Spleen (tissue), 11 donors: ENCODE results near the gene PCBD1. TPM values are rescaled to one million over a fixed set of nuclear protein-coding genes. Genes with fewer than 3 reads are reported as not detected.
A peak's percentile ranks its signal among the peaks of the same experiment; 100 is the strongest.

Experiments
- DNase-seq: peaks from one replicate; pipeline ENCODE4 v3.0.0-alpha.2; 2020
- H3K27ac ChIP-seq, 8 donors: fragments of 200-600 bp; sonication (generic) in 7 of 8; 1 replicate in 4 of 8; 2 replicates in 4 of 8; pipeline versions ENCODE4 v1.5.0 to v1.8.0; 2016 to 2021; ENCODE audit warnings: inconsistent platforms in 4 of 8, mild to moderate bottlenecking in 4 of 8, moderate library complexity in 1 of 8
- H3K27me3 ChIP-seq, 7 donors: fragments of 200-600 bp; sonication (generic) in 6 of 7; replicated peaks in 1 of 7; 1 replicate in 4 of 7; 2 replicates in 3 of 7; pipeline versions ENCODE4 v1.5.0 to v1.8.0; 2016 to 2021; ENCODE audit warnings: inconsistent platforms in 3 of 7, mild to moderate bottlenecking in 1 of 7
- H3K36me3 ChIP-seq, 6 donors: fragments of 200-600 bp; sonication (generic) in 5 of 6; 1 replicate in 4 of 6; 2 replicates in 2 of 6; pipeline versions ENCODE4 v1.5.0 to v1.8.0; 2016 to 2021; ENCODE audit warnings: inconsistent platforms in 2 of 6
- H3K4me1 ChIP-seq, 6 donors: fragments of 200-600 bp; sonication (generic) in 5 of 6; 1 replicate in 3 of 6; 2 replicates in 3 of 6; pipeline versions ENCODE4 v1.5.0 to v1.8.0; 2016 to 2021; ENCODE audit warnings: inconsistent platforms in 3 of 6
- H3K4me3 ChIP-seq, 8 donors: fragments of 200-600 bp; sonication (generic) in 7 of 8; 1 replicate in 4 of 8; 2 replicates in 4 of 8; pipeline versions ENCODE4 v1.5.0 to v1.8.0; 2016 to 2021; ENCODE audit warnings: inconsistent platforms in 4 of 8, mild to moderate bottlenecking in 4 of 8, moderate library complexity in 2 of 8
- H3K9me3 ChIP-seq, 8 donors: fragments of 200-600 bp; sonication (generic) in 7 of 8; 1 replicate in 4 of 8; 2 replicates in 4 of 8; pipeline versions ENCODE4 v1.5.0 to v1.8.0; 2016 to 2021; ENCODE audit warnings: inconsistent platforms in 4 of 8
- POLR2A ChIP-seq, 3 donors: fragments of 450-650 bp; IDR thresholded peaks; one replicate each; pipeline ENCODE4 v1.5.1; 2017; ENCODE audit warnings: antibody characterized with exemption in 3 of 3, mild to moderate bottlenecking in 1 of 3
- POLR2AphosphoS5 ChIP-seq, 3 donors: sonication (generic); formaldehyde crosslinking; IDR thresholded peaks; one replicate each; pipeline ENCODE4 v1.5.1; 2017; ENCODE audit warnings: antibody characterized with exemption in 3 of 3
- WGBS, 5 donors: extraction: QIAGEN DNeasy Blood & Tissue Kit in 3 of 5; methylation state at CpG; one replicate each; pipeline versions ENCODE4 v1.1.5 to v1.1.7; 2013 to 2018; 5-methylcytosine and 5-hydroxymethylcytosine counted together
- intact Hi-C: fragments of 100-400 bp; cut with DNase I; formaldehyde crosslinking; loops from one replicate; pipeline ENCODE4 v1.15.0; 2023; ENCODE audit warnings: low total_unique reads
- polyA plus RNA-seq, 3 donors: library from polyadenylated mRNA; stranded (reverse); fragments of 200-250 nt; gene quantifications; one replicate each; pipeline ENCODE4 v1.2.1, GENCODE V29; 2013
- total RNA-seq, 7 donors: library from RNA; depleted of rRNA in 3 of 7; stranded (reverse); fragments of >200 nt in 3 of 7; fragmentation: NEBNext Ultra II Directional in 4 of 7; extraction: Animal tissue kit (Norgen Biotek cat#: 25700) in 4 of 7; gene quantifications; one replicate each; pipeline versions ENCODE4 v1.1.0 to v1.2.1, GENCODE V29; 2016 to 2021
- TF ChIP-seq, protein P1 (sequence below), 11 experiments: fragments of 200-600 bp in 7 of 11; fragments of 450-650 bp in 4 of 11; sonication (generic) in 4 of 11; IDR thresholded peaks in 8 of 11; conservative IDR thresholded peaks in 3 of 11; 1 replicate in 7 of 11; 2 replicates in 4 of 11; pipeline versions ENCODE4 v1.4.0 to v1.8.0; 2016 to 2021; ENCODE audit warnings: antibody characterized with exemption in 11 of 11, inconsistent platforms in 4 of 11, mild to moderate bottlenecking in 1 of 11
- donor health status: healthy with polysubstance abuse.
- donor health status: DM: no; HTN: no; CAD: no; lungs with moderate emphysema.
- donor health status: DM: no; HTN: no; CAD: no.
- donor health status: Bipolar disorder and iron deficiency.
- donor health status: healthy.
- donor health status: DM: no; HTN: no; CAD: no.
- donor health status: DM: yes; HTN: yes; CAD: no.

PCBD1 gene
- total and polyA plus RNA-seq, 10 donors: 24.5 to 45.6 (median 30.7) TPM

DNA sequence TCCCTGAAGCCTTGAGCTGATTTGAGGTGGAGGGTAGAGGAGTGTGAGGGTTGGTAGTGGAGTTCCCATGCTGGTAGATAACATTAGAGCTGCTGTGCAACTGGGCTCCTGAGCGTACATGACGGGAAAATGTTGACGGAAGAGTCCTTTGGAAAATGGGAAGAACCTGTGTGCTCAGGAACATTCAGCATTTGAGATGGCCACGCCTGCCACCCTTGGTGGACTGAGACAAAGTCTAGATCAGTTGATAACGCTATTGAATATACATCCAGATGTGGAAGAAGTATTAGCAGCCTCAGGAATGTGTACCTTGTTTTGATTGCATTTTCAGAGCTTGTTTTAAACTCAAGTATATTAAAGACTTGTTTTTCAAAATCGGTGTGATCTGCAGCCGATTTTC, 16.1 kb downstream of the PCBD1 start:
- H3K36me3 ChIP-seq: peaks cover 0 to 91% (median 40%) of the 10 kb centered on the region in 6 donors
- intact Hi-C loops: no loop called here
- 94 to 99% (median 94%) methylated on average over 7 of the region's 7 CpGs for WGBS, 5 donors
- no peaks in the 10 kb centered on the region for H3K27me3 ChIP-seq
- no peak for TF ChIP-seq POLR2A (IDR thresholded peaks at IDR 0.05)
- TF ChIP-seq, protein P1, sequence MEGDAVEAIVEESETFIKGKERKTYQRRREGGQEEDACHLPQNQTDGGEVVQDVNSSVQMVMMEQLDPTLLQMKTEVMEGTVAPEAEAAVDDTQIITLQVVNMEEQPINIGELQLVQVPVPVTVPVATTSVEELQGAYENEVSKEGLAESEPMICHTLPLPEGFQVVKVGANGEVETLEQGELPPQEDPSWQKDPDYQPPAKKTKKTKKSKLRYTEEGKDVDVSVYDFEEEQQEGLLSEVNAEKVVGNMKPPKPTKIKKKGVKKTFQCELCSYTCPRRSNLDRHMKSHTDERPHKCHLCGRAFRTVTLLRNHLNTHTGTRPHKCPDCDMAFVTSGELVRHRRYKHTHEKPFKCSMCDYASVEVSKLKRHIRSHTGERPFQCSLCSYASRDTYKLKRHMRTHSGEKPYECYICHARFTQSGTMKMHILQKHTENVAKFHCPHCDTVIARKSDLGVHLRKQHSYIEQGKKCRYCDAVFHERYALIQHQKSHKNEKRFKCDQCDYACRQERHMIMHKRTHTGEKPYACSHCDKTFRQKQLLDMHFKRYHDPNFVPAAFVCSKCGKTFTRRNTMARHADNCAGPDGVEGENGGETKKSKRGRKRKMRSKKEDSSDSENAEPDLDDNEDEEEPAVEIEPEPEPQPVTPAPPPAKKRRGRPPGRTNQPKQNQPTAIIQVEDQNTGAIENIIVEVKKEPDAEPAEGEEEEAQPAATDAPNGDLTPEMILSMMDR (IDR thresholded peaks at IDR 0.05 in 8 of 11, conservative IDR thresholded peaks at IDR 0.05 in 3 of 11): no peak
- no peak for TF ChIP-seq POLR2AphosphoS5 (IDR thresholded peaks at IDR 0.05)
- no peak overlapping the region for H3K4me3 ChIP-seq
- no peaks in the 10 kb centered on the region for H3K4me1 ChIP-seq
- no peak for DNase-seq
- H3K27ac ChIP-seq: no peak overlapping the region
- H3K9me3 ChIP-seq: no peaks in the 10 kb centered on the region

DNA sequence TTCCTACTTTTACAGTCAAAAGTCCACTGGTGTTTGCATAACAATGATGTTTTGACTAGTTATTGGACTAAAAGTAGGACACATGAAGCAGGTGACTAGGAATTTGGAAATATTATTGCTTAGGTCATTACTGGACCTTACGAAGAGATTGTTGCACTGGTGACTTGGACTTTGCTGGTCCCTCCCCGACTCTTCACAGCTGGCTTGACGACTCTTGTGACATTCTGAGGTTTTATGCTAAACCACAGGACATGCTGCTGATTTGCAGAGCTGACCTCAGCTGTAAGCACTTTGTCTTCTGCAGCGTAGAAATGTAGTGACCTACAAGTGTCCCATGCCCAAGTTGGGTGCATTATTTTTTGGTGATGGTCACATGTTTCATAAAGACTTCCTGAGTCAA, 21.9 kb downstream of the PCBD1 start:
- Histone ChIP-seq H3K36me3 (peaks cover 0 to 64% (median 28%) of the 10 kb centered on the region in 6 donors), H3K4me3 (no peak overlapping the region), H3K9me3 (no peaks in the 10 kb centered on the region), H3K4me1 (peaks cover 0 to 21% (median 0%) of the 10 kb centered on the region in 6 donors), H3K27me3 (no peaks in the 10 kb centered on the region), H3K27ac (peak overlapping the region in 4 of 8 donors; percentile 53 to 72 (median 62))
- intact Hi-C loops: no loop called here
- DNase-seq: no peak
- WGBS, 5 donors: 31 to 58% (median 53%) methylated on average over 4 of the region's 4 CpGs
- TF ChIP-seq POLR2AphosphoS5 (IDR thresholded peaks at IDR 0.05): peak in 1 of 3 donors; percentile 50
- TF ChIP-seq, protein P1 (IDR thresholded peaks at IDR 0.05 in 8 of 11, conservative IDR thresholded peaks at IDR 0.05 in 3 of 11): no peak

DNA sequence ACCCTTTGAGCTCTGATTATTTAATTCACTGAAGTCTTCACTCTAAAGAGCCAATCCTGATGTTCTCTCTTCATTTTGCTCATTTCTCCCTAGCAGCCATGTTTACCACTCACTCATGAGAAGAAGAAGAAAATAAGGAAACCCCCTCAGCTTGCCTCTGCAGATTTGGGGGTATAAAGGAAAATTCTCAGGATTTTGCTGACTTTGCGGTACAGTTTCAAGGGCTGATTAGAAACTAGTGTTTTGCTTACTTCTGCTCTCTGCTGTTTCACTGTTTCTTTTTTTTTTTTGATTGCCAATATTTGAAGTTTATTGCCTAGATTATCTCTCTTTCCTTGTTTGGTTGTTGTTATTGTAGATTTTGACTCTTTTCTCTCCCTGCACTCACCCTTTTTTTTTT, 23.4 kb downstream of the PCBD1 start:
- H3K4me1 ChIP-seq: peaks cover 0 to 21% (median 0%) of the 10 kb centered on the region in 6 donors
- H3K9me3 ChIP-seq: no peaks in the 10 kb centered on the region
- no peaks in the 10 kb centered on the region for H3K27me3 ChIP-seq
- intact Hi-C loops: no loop called here
- peak overlapping the region in 4 of 8 donors; percentile 53 to 72 (median 62) for H3K27ac ChIP-seq
- no peak overlapping the region for H3K4me3 ChIP-seq
- no peak for DNase-seq
- TF ChIP-seq, protein P1 (IDR thresholded peaks at IDR 0.05 in 8 of 11, conservative IDR thresholded peaks at IDR 0.05 in 3 of 11): no peak
- no peak for TF ChIP-seq POLR2A (IDR thresholded peaks at IDR 0.05)
- TF ChIP-seq POLR2AphosphoS5 (IDR thresholded peaks at IDR 0.05): no peak
- 89 to 98% (median 93%) methylated on average over 1 of the region's 1 CpG for WGBS, 5 donors
- peaks cover 0 to 64% (median 27%) of the 10 kb centered on the region in 6 donors for H3K36me3 ChIP-seq

DNA sequence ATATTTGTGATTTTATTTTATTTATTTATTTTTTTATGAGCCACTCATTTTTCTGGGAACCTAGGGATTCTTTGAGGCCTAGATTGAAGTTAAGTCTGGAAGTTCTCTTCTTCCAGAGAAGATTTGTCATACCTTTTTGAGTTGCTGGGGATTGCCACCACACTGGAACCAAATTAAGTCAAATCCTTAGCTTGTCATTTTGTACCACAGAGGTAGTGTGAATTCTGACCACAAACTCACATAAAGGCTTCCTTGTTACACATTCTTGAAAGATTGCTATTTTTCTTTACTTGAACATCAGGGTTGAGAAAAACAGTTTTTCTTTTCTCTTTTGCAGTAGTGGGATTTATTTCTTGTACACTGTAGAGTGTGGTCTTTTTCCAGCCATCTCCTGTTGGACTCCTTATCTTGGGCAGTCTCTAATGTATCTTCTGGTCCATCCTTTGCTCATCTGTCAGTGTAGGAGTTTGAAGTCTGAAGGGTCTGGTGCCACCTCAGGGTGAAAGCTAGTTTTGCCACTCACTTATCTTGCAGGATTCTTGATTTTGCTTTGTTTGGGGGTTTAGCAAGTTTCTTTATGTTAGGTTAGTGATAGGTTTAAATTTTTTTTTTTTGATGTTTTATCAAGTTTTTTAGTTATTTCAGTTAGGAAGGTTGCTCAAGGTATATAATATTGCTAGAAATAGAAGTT, 24.8 kb downstream of the PCBD1 start:
- Histone ChIP-seq H3K9me3 (no peaks in the 10 kb centered on the region), H3K27ac (no peak overlapping the region), H3K4me3 (no peak overlapping the region), H3K27me3 (no peaks in the 10 kb centered on the region), H3K4me1 (peaks cover 0 to 21% (median 0%) of the 10 kb centered on the region in 6 donors), H3K36me3 (peaks cover 0 to 64% (median 31%) of the 10 kb centered on the region in 6 donors)
- no peak for DNase-seq
- intact Hi-C loops: no loop called here
- TF ChIP-seq, protein P1 (IDR thresholded peaks at IDR 0.05 in 8 of 11, conservative IDR thresholded peaks at IDR 0.05 in 3 of 11): no peak
- TF ChIP-seq POLR2A (IDR thresholded peaks at IDR 0.05) (no peak), POLR2AphosphoS5 (IDR thresholded peaks at IDR 0.05) (no peak)
